ENCODE measurements around the gene ADAMTSL1. TPM values are rescaled to one million over a fixed set of nuclear protein-coding genes. Genes with fewer than 3 reads are reported as not detected.
A peak's percentile ranks its signal among the peaks of the same experiment; 100 is the strongest.

The ADAMTSL1 gene
- total and polyA plus RNA-seq, 2 of the 13 experiments (the other 11 are each of a cell fraction or from before 2014, with no cell fraction given), result not detected

DNA sequence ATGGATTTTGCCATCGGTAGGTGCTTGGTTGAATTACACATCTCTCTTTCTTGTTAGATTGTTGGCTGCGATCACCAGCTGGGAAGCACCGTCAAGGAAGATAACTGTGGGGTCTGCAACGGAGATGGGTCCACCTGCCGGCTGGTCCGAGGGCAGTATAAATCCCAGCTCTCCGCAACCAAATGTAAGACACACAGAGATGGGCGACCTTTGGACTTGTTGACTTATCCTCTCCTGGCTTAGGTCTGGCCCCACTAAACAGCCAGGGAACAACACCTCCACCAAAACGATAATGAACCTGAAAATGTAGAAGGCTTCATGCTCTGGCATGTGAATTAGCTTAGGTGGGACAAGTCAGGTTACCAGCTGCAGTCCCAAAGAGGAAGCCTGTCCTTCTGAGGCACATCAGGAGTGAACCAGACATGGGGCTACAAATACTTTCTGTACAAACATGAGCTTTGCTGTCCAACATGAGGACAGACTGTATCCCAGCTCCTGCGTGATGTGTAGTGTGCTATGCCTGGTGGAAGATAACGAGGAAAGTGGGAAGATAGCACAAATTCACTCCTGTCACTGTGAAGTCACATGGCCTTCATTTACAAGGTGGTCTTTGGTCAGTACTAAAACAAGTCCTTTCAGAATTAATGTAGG lies 148.4 kb downstream of the ADAMTSL1 start (continued):
- TF ChIP-seq REL (CRISPR knock-in tag; conservative IDR thresholded peaks at IDR 0.05) (no peak), FOXA1 (IDR thresholded peaks at IDR 0.05) (no peak), FOXA1 (CRISPR knock-in tag; IDR thresholded peaks at IDR 0.05) (peak; percentile 74), ZNF225 (CRISPR knock-in tag; IDR thresholded peaks at IDR 0.05) (no peak), PHF21A (CRISPR knock-in tag; IDR thresholded peaks at IDR 0.05) (peak; percentile 32; the same call in 1 of the 2 replicates)
- TF ChIP-seq, protein P1, sequence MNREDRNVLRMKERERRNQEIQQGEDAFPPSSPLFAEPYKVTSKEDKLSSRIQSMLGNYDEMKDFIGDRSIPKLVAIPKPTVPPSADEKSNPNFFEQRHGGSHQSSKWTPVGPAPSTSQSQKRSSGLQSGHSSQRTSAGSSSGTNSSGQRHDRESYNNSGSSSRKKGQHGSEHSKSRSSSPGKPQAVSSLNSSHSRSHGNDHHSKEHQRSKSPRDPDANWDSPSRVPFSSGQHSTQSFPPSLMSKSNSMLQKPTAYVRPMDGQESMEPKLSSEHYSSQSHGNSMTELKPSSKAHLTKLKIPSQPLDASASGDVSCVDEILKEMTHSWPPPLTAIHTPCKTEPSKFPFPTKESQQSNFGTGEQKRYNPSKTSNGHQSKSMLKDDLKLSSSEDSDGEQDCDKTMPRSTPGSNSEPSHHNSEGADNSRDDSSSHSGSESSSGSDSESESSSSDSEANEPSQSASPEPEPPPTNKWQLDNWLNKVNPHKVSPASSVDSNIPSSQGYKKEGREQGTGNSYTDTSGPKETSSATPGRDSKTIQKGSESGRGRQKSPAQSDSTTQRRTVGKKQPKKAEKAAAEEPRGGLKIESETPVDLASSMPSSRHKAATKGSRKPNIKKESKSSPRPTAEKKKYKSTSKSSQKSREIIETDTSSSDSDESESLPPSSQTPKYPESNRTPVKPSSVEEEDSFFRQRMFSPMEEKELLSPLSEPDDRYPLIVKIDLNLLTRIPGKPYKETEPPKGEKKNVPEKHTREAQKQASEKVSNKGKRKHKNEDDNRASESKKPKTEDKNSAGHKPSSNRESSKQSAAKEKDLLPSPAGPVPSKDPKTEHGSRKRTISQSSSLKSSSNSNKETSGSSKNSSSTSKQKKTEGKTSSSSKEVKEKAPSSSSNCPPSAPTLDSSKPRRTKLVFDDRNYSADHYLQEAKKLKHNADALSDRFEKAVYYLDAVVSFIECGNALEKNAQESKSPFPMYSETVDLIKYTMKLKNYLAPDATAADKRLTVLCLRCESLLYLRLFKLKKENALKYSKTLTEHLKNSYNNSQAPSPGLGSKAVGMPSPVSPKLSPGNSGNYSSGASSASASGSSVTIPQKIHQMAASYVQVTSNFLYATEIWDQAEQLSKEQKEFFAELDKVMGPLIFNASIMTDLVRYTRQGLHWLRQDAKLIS (CRISPR knock-in tag; IDR thresholded peaks at IDR 0.05), result no peak

DNA sequence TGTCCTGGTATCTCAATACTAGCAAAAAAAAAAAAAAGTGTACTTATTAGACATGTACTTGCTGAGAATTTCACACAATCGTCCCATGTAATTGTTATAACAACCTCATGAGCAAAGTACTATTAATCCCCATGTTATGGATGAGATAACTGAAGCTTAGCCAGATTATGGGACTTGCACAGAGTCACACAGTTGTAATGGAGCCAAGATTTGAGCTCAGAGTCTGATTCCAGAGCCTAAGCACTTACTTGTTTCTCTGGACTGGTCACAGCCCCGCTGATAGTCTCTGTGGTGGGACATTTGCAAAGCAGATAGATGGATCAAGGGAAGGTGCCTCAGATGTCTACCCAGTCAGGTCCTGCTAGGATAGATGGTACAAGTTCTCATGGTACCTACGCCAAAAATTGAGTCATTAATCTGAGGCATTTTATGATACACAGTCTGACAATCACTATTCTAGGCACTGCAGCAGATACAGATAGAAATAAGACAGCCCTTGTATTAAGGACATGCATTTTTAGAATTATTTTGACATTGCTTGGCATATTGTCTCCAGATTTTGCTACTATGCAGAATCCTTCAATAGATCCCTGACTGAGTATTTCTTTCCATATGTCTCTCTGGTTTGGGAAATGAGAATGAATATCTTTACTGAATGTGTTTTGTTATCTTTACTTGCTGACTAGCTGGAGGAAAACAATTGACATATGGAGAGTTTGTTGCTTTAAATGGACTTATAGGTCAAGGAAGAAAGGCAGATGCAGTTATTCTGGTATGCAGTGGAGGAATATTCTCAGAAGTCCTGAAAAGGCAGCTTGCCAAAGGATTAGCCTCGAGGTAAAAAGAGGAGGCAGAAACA lies 149.5 kb downstream of the ADAMTSL1 start:
- POLR2A ChIA-PET, result no interaction called here
- Histone ChIP-seq H3K27ac (ENCODE audit: extremely low read length, insufficient read depth, low read length) (no peak overlapping the region), H3K36me3 (replicated peaks in 1 of 2; ENCODE audit: control insufficient read depth in 1 of 2, insufficient read depth in 2 of 2, low read length in 2 of 2) (no peaks in the 10 kb centered on the region), H4K20me1 (ENCODE audit: insufficient read depth, low read length) (no peaks in the 10 kb centered on the region), H2AFZ (ENCODE audit: low read length) (no peak overlapping the region), H3K27me3 (ENCODE audit: control insufficient read depth in 1 of 2, insufficient read depth in 2 of 2, low read length in 2 of 2) (no peaks in the 10 kb centered on the region), H3K4me1 (ENCODE audit: insufficient read depth, low read length) (peaks cover 11% of the 10 kb centered on the region), H3K4me2 (ENCODE audit: low read depth, low read length) (no peak overlapping the region), H3K4me3 (replicated peaks in 1 of 3; ENCODE audit: insufficient read depth in 1 of 3, low read depth in 2 of 3, low read length in 3 of 3) (no peak overlapping the region), H3K79me2 (ENCODE audit: insufficient read depth, low read length) (no peaks in the 10 kb centered on the region), H3K9me3 (ENCODE audit: low read length) (no peaks in the 10 kb centered on the region), H3K9ac (ENCODE audit: insufficient read depth, low read depth, low read length) (no peak overlapping the region)
- FAIRE-seq, result no peak
- no peak for DNase-seq (ENCODE audit: low spot score)
- 0% methylated on average over 3 of the region's 4 CpGs for WGBS (ENCODE audit: low lambda C conversion rate)
- no TSS peak for BruUV-seq (replicated peaks)
- CTCF ChIA-PET (ENCODE audit: low intra/inter-chr PET ratio, low total read pairs), result no interaction called here
- no peak for ATAC-seq
- intact Hi-C loops (cut with micrococcal nuclease; ENCODE audit: unreplicated experiment) (no loop called here), in situ Hi-C loops (cut with HindIII; ENCODE audit: extremely low pct_ligation_motif_present, low pct_unique_long_range_greater_than_20kb) (no loop called here)
- TF ChIP-seq ZNF737 (CRISPR knock-in tag; IDR thresholded peaks at IDR 0.05; ENCODE audit: borderline replicate concordance) (no peak), KMT2B (CRISPR knock-in tag; IDR thresholded peaks at IDR 0.05) (no peak), BRD4 (CRISPR knock-in tag; IDR thresholded peaks at IDR 0.05) (no peak), GTF3A (CRISPR knock-in tag; conservative IDR thresholded peaks at IDR 0.05) (no peak), ZNF138 (CRISPR knock-in tag; IDR thresholded peaks at IDR 0.05; ENCODE audit: low read depth) (no peak), ARNTL (CRISPR knock-in tag; IDR thresholded peaks at IDR 0.05) (no peak), ZNF607 (CRISPR knock-in tag; IDR thresholded peaks at IDR 0.05; ENCODE audit: borderline replicate concordance) (no peak), RAD51 (IDR thresholded peaks at IDR 0.05; ENCODE audit: borderline replicate concordance) (no peak), ZSCAN12 (CRISPR knock-in tag; IDR thresholded peaks at IDR 0.05) (no peak)
- TF ChIP-seq, protein P2, sequence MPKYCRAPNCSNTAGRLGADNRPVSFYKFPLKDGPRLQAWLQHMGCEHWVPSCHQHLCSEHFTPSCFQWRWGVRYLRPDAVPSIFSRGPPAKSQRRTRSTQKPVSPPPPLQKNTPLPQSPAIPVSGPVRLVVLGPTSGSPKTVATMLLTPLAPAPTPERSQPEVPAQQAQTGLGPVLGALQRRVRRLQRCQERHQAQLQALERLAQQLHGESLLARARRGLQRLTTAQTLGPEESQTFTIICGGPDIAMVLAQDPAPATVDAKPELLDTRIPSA (CRISPR knock-in tag; IDR thresholded peaks at IDR 0.05; ENCODE audit: borderline replicate concordance), result no peak
- TF ChIP-seq, protein P3, sequence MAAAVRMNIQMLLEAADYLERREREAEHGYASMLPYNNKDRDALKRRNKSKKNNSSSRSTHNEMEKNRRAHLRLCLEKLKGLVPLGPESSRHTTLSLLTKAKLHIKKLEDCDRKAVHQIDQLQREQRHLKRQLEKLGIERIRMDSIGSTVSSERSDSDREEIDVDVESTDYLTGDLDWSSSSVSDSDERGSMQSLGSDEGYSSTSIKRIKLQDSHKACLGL (CRISPR knock-in tag; IDR thresholded peaks at IDR 0.05), result no peak

All from HepG2 (cell line).